ENCODE measurements around the gene MPP2.

Gene MPP2

DNA sequence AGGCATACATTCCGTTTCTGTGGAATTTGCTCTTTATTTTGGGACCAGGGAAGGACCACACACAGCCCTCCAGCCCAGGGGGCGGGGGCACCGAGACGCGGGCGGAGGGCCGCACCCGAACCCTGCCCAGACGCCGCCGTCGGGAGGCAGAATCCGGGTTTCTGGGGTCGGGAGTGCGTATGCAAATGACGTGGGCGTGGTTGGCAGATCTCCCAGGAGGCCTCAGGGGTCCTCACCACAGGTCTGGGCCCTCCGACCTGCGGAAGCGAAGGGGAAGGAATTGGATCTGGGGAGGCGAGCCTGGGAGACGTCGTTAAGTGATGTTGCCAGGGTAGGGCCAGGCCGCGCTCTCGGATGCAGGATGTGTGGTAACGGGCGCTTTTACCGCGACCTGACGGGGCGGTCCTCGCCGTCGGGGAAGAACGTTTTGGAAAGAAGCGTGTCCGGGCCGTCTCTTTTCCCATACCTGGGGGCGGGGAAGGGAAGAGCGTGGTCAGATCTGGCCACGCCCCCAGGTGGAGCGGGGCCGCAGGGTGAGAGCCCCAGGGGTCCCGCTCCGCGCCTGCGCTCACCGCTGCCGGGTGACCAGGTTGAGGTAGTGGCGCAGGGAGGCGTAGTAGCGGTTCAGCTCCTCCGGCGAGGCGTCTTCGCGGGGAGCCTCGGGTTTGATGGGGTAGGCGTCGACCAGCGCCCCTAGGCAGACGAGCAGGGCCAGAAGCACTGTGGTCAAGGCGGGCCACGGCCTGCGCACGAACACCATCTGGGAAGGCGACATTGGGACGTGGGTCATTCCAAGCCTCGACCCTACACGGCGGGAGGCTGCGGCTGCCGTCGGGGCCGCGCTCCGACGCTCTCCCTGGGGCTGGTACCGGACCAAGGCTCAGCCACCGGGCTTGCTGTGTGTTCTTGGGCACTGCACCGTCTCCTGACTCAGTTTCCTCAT lies 45.7 kb upstream of the MPP2 start:
- no peak overlapping the region for H3K4me2 ChIP-seq (ENCODE audit: low read depth, low read length)
- no peaks in the 10 kb centered on the region for H3K9me2 ChIP-seq (replicated peaks; ENCODE audit: insufficient read depth, low read length)
- H4K20me1 ChIP-seq (ENCODE audit: insufficient read depth, low read length): no peaks in the 10 kb centered on the region
- no peak overlapping the region for H3K9ac ChIP-seq (ENCODE audit: low read length)
- no peak overlapping the region for H2AFZ ChIP-seq (ENCODE audit: low read length)
- no peaks in the 10 kb centered on the region for H3F3A ChIP-seq (ENCODE audit: insufficient read depth, low read length)
- no peaks in the 10 kb centered on the region for H3K4me1 ChIP-seq (ENCODE audit: low read length)
- no peaks in the 10 kb centered on the region for H3K36me3 ChIP-seq (replicated peaks; ENCODE audit: insufficient read depth, low read length)
- no peaks in the 10 kb centered on the region for H3K9me3 ChIP-seq (replicated peaks; ENCODE audit: insufficient read depth, low read length)
- no peak for DNase-seq
- no peak overlapping the region for H3K27ac ChIP-seq (ENCODE audit: low read length)
- no peaks in the 10 kb centered on the region for H3K79me2 ChIP-seq (ENCODE audit: low read length)
- peaks cover 24% of the 10 kb centered on the region for H3K27me3 ChIP-seq (replicated peaks; ENCODE audit: insufficient read depth, low read length)
- no peak overlapping the region for H3K4me3 ChIP-seq (ENCODE audit: low read length)
- TF ChIP-seq EZH2phosphoT487 (IDR thresholded peaks at IDR 0.05; ENCODE audit: low read length) (no peak), EZH2 (optimal IDR thresholded peaks at IDR 0.05; ENCODE audit: low read depth, low read length) (no peak)
- TF ChIP-seq, protein P1, sequence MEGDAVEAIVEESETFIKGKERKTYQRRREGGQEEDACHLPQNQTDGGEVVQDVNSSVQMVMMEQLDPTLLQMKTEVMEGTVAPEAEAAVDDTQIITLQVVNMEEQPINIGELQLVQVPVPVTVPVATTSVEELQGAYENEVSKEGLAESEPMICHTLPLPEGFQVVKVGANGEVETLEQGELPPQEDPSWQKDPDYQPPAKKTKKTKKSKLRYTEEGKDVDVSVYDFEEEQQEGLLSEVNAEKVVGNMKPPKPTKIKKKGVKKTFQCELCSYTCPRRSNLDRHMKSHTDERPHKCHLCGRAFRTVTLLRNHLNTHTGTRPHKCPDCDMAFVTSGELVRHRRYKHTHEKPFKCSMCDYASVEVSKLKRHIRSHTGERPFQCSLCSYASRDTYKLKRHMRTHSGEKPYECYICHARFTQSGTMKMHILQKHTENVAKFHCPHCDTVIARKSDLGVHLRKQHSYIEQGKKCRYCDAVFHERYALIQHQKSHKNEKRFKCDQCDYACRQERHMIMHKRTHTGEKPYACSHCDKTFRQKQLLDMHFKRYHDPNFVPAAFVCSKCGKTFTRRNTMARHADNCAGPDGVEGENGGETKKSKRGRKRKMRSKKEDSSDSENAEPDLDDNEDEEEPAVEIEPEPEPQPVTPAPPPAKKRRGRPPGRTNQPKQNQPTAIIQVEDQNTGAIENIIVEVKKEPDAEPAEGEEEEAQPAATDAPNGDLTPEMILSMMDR (IDR thresholded peaks at IDR 0.05; ENCODE audit: low read length): no peak

DNA sequence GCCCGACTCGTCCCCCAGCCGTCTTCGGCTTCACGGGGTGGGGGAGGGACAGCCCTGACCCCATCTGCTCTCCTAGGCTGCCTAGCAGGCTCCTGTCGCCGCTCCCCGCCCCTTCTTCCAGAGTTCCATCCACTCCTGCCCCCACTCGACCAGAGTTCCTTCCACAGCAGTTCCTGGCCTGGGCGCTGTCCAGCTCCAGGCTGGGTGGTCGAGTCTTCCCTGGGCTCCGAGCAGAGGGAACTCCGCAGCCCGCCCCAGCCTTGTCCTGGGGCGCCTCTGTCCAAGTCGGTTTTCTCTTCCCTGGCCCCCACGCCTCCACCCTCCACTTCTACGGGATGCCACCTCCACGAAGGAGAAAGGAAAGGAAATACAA lies 45.0 kb upstream of the MPP2 start:
- Histone ChIP-seq H3K27me3 (replicated peaks; ENCODE audit: insufficient read depth, low read length) (peaks cover 24% of the 10 kb centered on the region), H3K4me2 (ENCODE audit: low read depth, low read length) (no peak overlapping the region), H3K9me2 (replicated peaks; ENCODE audit: insufficient read depth, low read length) (no peaks in the 10 kb centered on the region), H3K27ac (ENCODE audit: low read length) (no peak overlapping the region), H4K20me1 (ENCODE audit: insufficient read depth, low read length) (no peaks in the 10 kb centered on the region), H3K9me3 (replicated peaks; ENCODE audit: insufficient read depth, low read length) (no peaks in the 10 kb centered on the region), H3K36me3 (replicated peaks; ENCODE audit: insufficient read depth, low read length) (no peaks in the 10 kb centered on the region), H3K4me1 (ENCODE audit: low read length) (no peaks in the 10 kb centered on the region), H3F3A (ENCODE audit: insufficient read depth, low read length) (no peaks in the 10 kb centered on the region), H3K4me3 (ENCODE audit: low read length) (no peak overlapping the region), H3K9ac (ENCODE audit: low read length) (no peak overlapping the region), H2AFZ (ENCODE audit: low read length) (no peak overlapping the region), H3K79me2 (ENCODE audit: low read length) (no peaks in the 10 kb centered on the region)
- TF ChIP-seq, protein P1 (IDR thresholded peaks at IDR 0.05; ENCODE audit: low read length): no peak
- TF ChIP-seq EZH2phosphoT487 (IDR thresholded peaks at IDR 0.05; ENCODE audit: low read length): no peak
- no peak for TF ChIP-seq EZH2 (optimal IDR thresholded peaks at IDR 0.05; ENCODE audit: low read depth, low read length)
- DNase-seq: no peak

DNA sequence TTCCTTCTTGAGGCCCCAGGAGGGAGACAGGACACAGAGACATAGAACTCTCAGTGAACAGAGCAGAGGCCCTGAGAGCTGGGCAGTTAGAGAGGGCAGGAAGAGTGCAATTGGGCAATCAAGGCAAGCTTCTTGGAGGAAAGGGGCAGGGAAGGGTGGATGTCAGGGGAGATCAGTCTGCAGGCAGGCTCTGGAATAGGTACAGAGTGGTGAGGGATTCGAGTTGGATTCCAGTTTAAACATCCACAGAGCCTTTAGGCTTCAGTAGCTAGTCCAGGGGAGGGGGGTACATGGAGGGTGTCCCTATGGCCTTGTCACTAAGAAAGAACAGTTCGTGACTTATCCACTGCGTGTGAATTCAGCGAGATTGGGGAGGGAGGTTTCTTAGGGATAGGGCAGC lies 44.4 kb upstream of the MPP2 start:
- no peaks in the 10 kb centered on the region for H4K20me1 ChIP-seq (ENCODE audit: insufficient read depth, low read length)
- DNase-seq: no peak
- H3K4me1 ChIP-seq (ENCODE audit: low read length): no peaks in the 10 kb centered on the region
- H3K27ac ChIP-seq (ENCODE audit: low read length): no peak overlapping the region
- no peak overlapping the region for H3K4me2 ChIP-seq (ENCODE audit: low read depth, low read length)
- H2AFZ ChIP-seq (ENCODE audit: low read length): no peak overlapping the region
- H3K4me3 ChIP-seq (ENCODE audit: low read length): no peak overlapping the region
- H3K27me3 ChIP-seq (replicated peaks; ENCODE audit: insufficient read depth, low read length): peaks cover 24% of the 10 kb centered on the region
- no peaks in the 10 kb centered on the region for H3K9me3 ChIP-seq (replicated peaks; ENCODE audit: insufficient read depth, low read length)
- H3K9ac ChIP-seq (ENCODE audit: low read length): no peak overlapping the region
- TF ChIP-seq EZH2phosphoT487 (IDR thresholded peaks at IDR 0.05; ENCODE audit: low read length) (no peak), EZH2 (optimal IDR thresholded peaks at IDR 0.05; ENCODE audit: low read depth, low read length) (no peak)
- TF ChIP-seq, protein P1 (IDR thresholded peaks at IDR 0.05; ENCODE audit: low read length): no peak
- H3K9me2 ChIP-seq (replicated peaks; ENCODE audit: insufficient read depth, low read length): no peaks in the 10 kb centered on the region
- H3K79me2 ChIP-seq (ENCODE audit: low read length): no peaks in the 10 kb centered on the region
- H3F3A ChIP-seq (ENCODE audit: insufficient read depth, low read length): no peaks in the 10 kb centered on the region
- no peaks in the 10 kb centered on the region for H3K36me3 ChIP-seq (replicated peaks; ENCODE audit: insufficient read depth, low read length)

Data from MM.1S (cell line).